K562 (cell line): ENCODE results near the gene SCGB1A1. TPM values are rescaled to one million over a fixed set of nuclear protein-coding genes. Genes with fewer than 3 reads are reported as not detected.

Experiments
- CXXC5 ChIP-seq: fragments of 250-450 bp; sonication (Bioruptor Pico); IDR thresholded peaks from 2 replicates; pipeline ENCODE4 v1.8.0; 2022; ENCODE audit warnings: inconsistent platforms, mild to moderate bottlenecking, moderate library complexity
- HDAC2 ChIP-seq: fragments of 450-650 bp; IDR thresholded peaks from 2 replicates; pipeline ENCODE4 v1.6.1; 2016; ENCODE audit warnings: mild to moderate bottlenecking
- L3MBTL2 ChIP-seq: fragments of 450-650 bp; IDR thresholded peaks from 2 replicates; pipeline ENCODE4 v1.6.1; 2016; ENCODE audit warnings: mild to moderate bottlenecking, moderate library complexity
- STAT5B ChIP-seq: fragments of 250-450 bp; sonication (Bioruptor Pico); IDR thresholded peaks from 2 replicates; pipeline ENCODE4 v1.8.0; 2021; ENCODE audit warnings: mild to moderate bottlenecking, inconsistent platforms
- TAF1 ChIP-seq: IDR thresholded peaks from 2 replicates; pipeline ENCODE4 v1.6.1; 2011; ENCODE audit warnings: mild to moderate bottlenecking, low read length, moderate library complexity; ENCODE audit not compliant: insufficient read depth, control insufficient read depth, severe bottlenecking; ENCODE audit errors: extremely low read depth
- ZNF174 ChIP-seq: fragments of 250-450 bp; sonication (Bioruptor Pico); IDR thresholded peaks from 2 replicates; pipeline ENCODE4 v1.4.0; 2020; ENCODE audit warnings: mild to moderate bottlenecking
- ZNF263 ChIP-seq: sonication (generic); formaldehyde crosslinking; IDR thresholded peaks from 2 replicates; pipeline ENCODE4 v1.8.0; 2022; ENCODE audit warnings: mild to moderate bottlenecking, missing genetic modification reagents, borderline replicate concordance
- polyA plus RNA-seq, 8 experiments: library from polyadenylated mRNA; depleted of rRNA in 4 of 8; stranded (reverse) in 5 of 8; unstranded in 3 of 8; fragments of >200 nt; fragmentation: Nextera tagmentation in 2 of 8; fragmentation: Illumina TruSeq in 1 of 8; extraction: Ambion mirVana in 2 of 8; extraction: Trizol in 1 of 8; gene quantifications; 2 replicates each; pipeline versions ENCODE4 v1.2.1 to v1.2.3, GENCODE V29; 2011 to 2014; ENCODE audit warnings: inconsistent platforms in 1 of 8, missing spikeins in 1 of 8
- total RNA-seq, 7 experiments: library from RNA; depleted of rRNA in 6 of 7; stranded (reverse); fragments of >200 nt in 6 of 7; fragmentation: Illumina TruSeq in 2 of 7; extraction: Trizol in 2 of 7; gene quantifications; 2 replicates each; pipeline versions ENCODE4 v1.2.1 to v1.2.3, GENCODE V29; 2011 to 2021; ENCODE audit warnings: low replicate concordance in 1 of 7
- TF ChIP-seq, protein P1 (sequence below): fragments of 250-450 bp; sonication (Bioruptor Pico); IDR thresholded peaks from 2 replicates; pipeline ENCODE4 v1.8.0; 2021; ENCODE audit warnings: mild to moderate bottlenecking, moderate library complexity
- TF ChIP-seq, protein P2 (sequence below), 2 experiments: fragments of 450-650 bp; IDR thresholded peaks; 2 replicates each; pipeline ENCODE4 v1.6.1; 2016
- TF ChIP-seq, protein P3 (sequence below): fragments of 450-650 bp; IDR thresholded peaks from 2 replicates; pipeline ENCODE4 v1.6.1; 2018; ENCODE audit not compliant: partially characterized antibody
- TF ChIP-seq, protein P4 (sequence below), 2 experiments: fragments of 200-800 bp in 1 of 2; sonication (Bioruptor generic) in 1 of 2; sonication (generic) in 1 of 2; formaldehyde crosslinking in 1 of 2; IDR thresholded peaks in 1 of 2; conservative IDR thresholded peaks in 1 of 2; 2 replicates each; pipeline versions ENCODE4 v1.5.0 to v1.6.1; 2016 to 2020; ENCODE audit warnings: missing compliant biosample characterization in 1 of 2, missing genetic modification characterization in 1 of 2, missing genetic modification reagents in 1 of 2
- TF ChIP-seq, protein P5 (sequence below): sonication (generic); formaldehyde crosslinking; IDR thresholded peaks from 2 replicates; pipeline ENCODE4 v1.8.1; 2023; ENCODE audit warnings: mild to moderate bottlenecking, missing genetic modification reagents
- TF ChIP-seq, protein P6 (sequence below): conservative IDR thresholded peaks from 2 replicates; pipeline ENCODE4 v1.6.1; 2011; ENCODE audit warnings: low read depth, mild to moderate bottlenecking, low read length; ENCODE audit not compliant: control insufficient read depth

SCGB1A1 gene
- total and polyA plus RNA-seq, 9 of the 15 experiments (the other 6 are each of a cell fraction or from before 2014, with no cell fraction given), result 0.55 TPM; not detected in 8

DNA sequence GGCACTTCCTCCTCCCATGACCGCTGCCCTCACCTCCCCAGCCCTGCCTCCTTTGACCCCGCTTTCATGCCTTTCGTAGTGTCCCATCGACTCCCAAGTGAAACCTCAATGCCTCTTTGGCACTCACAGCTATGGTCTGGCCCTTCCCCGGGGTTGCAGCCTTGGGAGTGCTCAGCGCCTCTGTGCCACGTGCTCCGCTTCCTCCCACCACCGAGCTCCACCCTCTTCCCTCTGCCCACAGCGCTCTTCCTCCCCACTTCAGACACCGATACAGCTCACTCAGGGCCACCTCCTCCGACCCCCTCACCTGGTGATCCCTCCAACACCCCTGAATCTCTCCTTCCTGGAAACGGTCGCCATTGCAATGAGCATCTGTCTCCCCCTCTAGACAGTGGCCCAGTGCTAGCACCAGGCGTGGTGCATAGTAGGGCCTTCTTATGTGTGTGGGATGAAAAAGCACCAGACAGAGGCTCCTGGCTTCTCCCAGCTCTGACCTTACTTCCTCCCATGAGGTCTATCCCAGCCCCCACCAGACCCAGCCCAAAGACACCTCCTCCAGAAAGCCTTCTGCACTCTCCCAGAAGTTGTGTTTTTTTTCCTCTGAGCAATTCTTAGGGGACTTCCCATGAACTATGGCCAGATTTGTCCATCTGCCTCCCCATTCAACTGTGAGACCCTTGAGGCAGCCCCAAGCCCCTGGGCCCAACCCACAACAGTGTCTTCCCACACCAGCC, 16.4 kb upstream of the SCGB1A1 start (continued):
- TF ChIP-seq HDAC2 (no peak), ZNF263 (CRISPR knock-in tag) (peak; percentile 39; the same call in 1 of the 2 replicates), ZNF174 (no peak), L3MBTL2 (0 out of 2 replicates have a peak, but pooled peaks have one; percentile 28), STAT5B (CRISPR knock-in tag) (no peak), TAF1 (no peak), CXXC5 (CRISPR knock-in tag) (no peak)
- TF ChIP-seq, protein P1, sequence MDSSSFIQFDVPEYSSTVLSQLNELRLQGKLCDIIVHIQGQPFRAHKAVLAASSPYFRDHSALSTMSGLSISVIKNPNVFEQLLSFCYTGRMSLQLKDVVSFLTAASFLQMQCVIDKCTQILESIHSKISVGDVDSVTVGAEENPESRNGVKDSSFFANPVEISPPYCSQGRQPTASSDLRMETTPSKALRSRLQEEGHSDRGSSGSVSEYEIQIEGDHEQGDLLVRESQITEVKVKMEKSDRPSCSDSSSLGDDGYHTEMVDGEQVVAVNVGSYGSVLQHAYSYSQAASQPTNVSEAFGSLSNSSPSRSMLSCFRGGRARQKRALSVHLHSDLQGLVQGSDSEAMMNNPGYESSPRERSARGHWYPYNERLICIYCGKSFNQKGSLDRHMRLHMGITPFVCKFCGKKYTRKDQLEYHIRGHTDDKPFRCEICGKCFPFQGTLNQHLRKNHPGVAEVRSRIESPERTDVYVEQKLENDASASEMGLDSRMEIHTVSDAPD, result no peak
- TF ChIP-seq, protein P2, sequence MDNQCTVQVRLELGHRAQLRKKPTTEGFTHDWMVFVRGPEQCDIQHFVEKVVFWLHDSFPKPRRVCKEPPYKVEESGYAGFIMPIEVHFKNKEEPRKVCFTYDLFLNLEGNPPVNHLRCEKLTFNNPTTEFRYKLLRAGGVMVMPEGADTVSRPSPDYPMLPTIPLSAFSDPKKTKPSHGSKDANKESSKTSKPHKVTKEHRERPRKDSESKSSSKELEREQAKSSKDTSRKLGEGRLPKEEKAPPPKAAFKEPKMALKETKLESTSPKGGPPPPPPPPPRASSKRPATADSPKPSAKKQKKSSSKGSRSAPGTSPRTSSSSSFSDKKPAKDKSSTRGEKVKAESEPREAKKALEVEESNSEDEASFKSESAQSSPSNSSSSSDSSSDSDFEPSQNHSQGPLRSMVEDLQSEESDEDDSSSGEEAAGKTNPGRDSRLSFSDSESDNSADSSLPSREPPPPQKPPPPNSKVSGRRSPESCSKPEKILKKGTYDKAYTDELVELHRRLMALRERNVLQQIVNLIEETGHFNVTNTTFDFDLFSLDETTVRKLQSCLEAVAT (IDR thresholded peaks at IDR 0.05), result 0 out of 4 replicates have a peak, but pooled peaks of 1 of the 2 experiments have one; percentile 52
- TF ChIP-seq, protein P3, sequence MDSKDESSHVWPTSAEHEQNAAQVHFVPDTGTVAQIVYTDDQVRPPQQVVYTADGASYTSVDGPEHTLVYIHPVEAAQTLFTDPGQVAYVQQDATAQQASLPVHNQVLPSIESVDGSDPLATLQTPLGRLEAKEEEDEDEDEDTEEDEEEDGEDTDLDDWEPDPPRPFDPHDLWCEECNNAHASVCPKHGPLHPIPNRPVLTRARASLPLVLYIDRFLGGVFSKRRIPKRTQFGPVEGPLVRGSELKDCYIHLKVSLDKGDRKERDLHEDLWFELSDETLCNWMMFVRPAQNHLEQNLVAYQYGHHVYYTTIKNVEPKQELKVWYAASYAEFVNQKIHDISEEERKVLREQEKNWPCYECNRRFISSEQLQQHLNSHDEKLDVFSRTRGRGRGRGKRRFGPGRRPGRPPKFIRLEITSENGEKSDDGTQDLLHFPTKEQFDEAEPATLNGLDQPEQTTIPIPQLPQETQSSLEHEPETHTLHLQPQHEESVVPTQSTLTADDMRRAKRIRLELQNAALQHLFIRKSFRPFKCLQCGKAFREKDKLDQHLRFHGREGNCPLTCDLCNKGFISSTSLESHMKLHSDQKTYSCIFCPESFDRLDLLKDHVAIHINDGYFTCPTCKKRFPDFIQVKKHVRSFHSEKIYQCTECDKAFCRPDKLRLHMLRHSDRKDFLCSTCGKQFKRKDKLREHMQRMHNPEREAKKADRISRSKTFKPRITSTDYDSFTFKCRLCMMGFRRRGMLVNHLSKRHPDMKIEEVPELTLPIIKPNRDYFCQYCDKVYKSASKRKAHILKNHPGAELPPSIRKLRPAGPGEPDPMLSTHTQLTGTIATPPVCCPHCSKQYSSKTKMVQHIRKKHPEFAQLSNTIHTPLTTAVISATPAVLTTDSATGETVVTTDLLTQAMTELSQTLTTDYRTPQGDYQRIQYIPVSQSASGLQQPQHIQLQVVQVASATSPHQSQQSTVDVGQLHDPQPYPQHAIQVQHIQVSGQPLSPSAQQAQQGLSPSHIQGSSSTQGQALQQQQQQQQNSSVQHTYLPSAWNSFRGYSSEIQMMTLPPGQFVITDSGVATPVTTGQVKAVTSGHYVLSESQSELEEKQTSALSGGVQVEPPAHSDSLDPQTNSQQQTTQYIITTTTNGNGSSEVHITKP, result peak; percentile 46
- TF ChIP-seq, protein P4, sequence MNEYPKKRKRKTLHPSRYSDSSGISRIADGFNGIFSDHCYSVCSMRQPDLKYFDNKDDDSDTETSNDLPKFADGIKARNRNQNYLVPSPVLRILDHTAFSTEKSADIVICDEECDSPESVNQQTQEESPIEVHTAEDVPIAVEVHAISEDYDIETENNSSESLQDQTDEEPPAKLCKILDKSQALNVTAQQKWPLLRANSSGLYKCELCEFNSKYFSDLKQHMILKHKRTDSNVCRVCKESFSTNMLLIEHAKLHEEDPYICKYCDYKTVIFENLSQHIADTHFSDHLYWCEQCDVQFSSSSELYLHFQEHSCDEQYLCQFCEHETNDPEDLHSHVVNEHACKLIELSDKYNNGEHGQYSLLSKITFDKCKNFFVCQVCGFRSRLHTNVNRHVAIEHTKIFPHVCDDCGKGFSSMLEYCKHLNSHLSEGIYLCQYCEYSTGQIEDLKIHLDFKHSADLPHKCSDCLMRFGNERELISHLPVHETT (CRISPR knock-in tag; conservative IDR thresholded peaks at IDR 0.05 in 1 of 2, IDR thresholded peaks at IDR 0.05 in 1 of 2), result 0 out of 4 replicates have a peak, but pooled peaks of 1 of the 2 experiments have one; percentile 27
- TF ChIP-seq, protein P5, sequence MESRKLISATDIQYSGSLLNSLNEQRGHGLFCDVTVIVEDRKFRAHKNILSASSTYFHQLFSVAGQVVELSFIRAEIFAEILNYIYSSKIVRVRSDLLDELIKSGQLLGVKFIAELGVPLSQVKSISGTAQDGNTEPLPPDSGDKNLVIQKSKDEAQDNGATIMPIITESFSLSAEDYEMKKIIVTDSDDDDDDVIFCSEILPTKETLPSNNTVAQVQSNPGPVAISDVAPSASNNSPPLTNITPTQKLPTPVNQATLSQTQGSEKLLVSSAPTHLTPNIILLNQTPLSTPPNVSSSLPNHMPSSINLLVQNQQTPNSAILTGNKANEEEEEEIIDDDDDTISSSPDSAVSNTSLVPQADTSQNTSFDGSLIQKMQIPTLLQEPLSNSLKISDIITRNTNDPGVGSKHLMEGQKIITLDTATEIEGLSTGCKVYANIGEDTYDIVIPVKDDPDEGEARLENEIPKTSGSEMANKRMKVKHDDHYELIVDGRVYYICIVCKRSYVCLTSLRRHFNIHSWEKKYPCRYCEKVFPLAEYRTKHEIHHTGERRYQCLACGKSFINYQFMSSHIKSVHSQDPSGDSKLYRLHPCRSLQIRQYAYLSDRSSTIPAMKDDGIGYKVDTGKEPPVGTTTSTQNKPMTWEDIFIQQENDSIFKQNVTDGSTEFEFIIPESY (CRISPR knock-in tag), result 0 out of 2 replicates have a peak, but pooled peaks have one; percentile 56
- TF ChIP-seq, protein P6, sequence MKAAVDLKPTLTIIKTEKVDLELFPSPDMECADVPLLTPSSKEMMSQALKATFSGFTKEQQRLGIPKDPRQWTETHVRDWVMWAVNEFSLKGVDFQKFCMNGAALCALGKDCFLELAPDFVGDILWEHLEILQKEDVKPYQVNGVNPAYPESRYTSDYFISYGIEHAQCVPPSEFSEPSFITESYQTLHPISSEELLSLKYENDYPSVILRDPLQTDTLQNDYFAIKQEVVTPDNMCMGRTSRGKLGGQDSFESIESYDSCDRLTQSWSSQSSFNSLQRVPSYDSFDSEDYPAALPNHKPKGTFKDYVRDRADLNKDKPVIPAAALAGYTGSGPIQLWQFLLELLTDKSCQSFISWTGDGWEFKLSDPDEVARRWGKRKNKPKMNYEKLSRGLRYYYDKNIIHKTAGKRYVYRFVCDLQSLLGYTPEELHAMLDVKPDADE, result no peak
